Activated CD8-positive, alpha-beta memory T cell treated with anti-CD3 and anti-CD28 coated beads for 24 hours (primary cell): ENCODE data around the gene RGR.

Source experiments
- DNase-seq: peaks from one replicate; pipeline ENCODE4 v3.0.0-alpha.2; 2020

Gene RGR

GRCh38 chr10:84302223-84302622 lies 57.4 kb downstream of the RGR start:
- no peak for DNase-seq

GRCh38 chr10:84306751-84307384 lies 62.0 kb downstream of the RGR start:
- DNase-seq, result no peak

- DNase-seq, result no peak
Measured at GRCh38 chr10:84308021-84308420, 63.2 kb downstream of the RGR start.

GRCh38 chr10:84308481-84309304 lies 63.8 kb downstream of the RGR start:
- no peak for DNase-seq
